Subcutaneous adipose tissue (tissue), 4 donors: ENCODE results near the gene PSME2. TPM values are rescaled to one million over a fixed set of nuclear protein-coding genes. Genes with fewer than 3 reads are reported as not detected.

Experiments used
- total RNA-seq, 4 donors: library from RNA; depleted of rRNA; stranded (reverse); fragments of >200 nt; gene quantifications; one replicate each; pipeline ENCODE4 v1.1.0, GENCODE V29; 2016
- TF ChIP-seq, protein P1 (sequence below): fragments of 450-650 bp; IDR thresholded peaks from one replicate; pipeline ENCODE4 v1.5.1; 2016; ENCODE audit warnings: low read depth, mild to moderate bottlenecking, control low read depth, antibody characterized with exemption, moderate library complexity

PSME2 gene
- total RNA-seq, 4 donors from 2014 or later, result 34.5 to 42.8 (median 39.5) TPM

DNA sequence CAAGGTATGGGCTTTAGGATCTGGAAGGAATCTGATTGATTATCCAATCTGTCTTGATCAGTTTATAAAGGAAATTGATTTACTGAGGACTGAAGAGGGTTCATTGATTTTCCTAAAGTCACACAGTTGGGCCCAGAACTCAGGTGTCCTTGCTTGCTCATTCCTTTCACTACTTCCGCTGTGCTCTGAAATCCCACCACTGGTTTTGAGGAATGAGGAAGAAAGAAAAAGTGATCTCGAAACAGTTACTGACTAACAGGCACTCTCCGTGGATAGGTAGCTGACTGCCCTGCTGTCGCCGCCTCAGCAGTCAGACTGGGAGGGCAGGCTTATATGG, 16.1 kb downstream of the PSME2 start, which contains the start of gene FITM1:
TSS of gene FITM1 (plus strand) at position 280 of the 337 bp plus-strand sequence. CDS start 905 bp downstream, outside the sequence.
- TF ChIP-seq, protein P1, sequence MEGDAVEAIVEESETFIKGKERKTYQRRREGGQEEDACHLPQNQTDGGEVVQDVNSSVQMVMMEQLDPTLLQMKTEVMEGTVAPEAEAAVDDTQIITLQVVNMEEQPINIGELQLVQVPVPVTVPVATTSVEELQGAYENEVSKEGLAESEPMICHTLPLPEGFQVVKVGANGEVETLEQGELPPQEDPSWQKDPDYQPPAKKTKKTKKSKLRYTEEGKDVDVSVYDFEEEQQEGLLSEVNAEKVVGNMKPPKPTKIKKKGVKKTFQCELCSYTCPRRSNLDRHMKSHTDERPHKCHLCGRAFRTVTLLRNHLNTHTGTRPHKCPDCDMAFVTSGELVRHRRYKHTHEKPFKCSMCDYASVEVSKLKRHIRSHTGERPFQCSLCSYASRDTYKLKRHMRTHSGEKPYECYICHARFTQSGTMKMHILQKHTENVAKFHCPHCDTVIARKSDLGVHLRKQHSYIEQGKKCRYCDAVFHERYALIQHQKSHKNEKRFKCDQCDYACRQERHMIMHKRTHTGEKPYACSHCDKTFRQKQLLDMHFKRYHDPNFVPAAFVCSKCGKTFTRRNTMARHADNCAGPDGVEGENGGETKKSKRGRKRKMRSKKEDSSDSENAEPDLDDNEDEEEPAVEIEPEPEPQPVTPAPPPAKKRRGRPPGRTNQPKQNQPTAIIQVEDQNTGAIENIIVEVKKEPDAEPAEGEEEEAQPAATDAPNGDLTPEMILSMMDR, result no peak

DNA sequence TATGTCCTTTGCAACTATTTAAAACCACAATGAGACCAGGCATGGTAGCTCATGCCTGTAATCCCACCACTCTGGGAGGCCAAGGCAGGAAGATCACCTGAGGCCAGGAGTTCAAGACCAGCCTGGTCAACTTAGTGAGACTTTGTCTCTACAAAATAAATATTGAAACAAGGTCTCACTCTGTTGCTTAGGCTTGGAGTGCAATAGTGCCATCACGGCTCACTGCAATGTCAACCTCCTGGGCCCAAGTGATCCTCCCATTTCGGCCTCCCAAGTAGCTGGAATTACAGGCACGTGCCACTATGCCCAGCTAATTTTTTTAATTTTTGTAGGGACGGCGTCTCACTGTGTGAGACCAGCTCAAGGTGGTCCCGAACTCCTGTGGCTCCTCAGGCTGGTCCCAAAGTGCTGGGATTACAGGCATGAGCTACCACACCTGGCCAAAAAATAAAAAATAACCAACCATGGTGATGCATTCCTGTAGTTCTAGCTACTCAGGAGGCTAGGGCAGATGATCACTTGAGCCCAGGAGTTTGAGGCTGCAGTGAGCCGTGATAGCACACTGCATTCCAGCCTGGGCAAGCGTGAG, 16.9 kb downstream of the PSME2 start:
- TF ChIP-seq, protein P1, result no peak

DNA sequence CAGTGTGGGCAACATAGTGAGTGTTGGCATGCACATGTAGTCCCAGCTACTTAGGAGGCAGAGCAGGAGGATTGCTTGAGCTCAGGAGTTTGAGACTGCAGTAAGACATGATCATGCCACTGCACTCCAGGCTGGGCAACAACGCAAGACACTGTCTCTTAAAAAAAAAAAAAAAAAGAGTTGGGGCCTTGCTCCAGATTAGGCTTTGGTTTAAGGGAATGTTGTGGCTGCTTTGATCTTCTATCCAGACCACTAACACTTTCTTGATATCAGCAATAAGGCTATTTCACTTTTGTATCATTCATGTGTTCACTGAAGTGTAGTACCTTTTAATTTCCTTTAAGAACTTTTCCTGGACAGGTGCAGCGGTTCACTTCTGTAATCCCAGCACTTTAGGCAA, 18.7 kb downstream of the PSME2 start:
- TF ChIP-seq, protein P1, result no peak

DNA sequence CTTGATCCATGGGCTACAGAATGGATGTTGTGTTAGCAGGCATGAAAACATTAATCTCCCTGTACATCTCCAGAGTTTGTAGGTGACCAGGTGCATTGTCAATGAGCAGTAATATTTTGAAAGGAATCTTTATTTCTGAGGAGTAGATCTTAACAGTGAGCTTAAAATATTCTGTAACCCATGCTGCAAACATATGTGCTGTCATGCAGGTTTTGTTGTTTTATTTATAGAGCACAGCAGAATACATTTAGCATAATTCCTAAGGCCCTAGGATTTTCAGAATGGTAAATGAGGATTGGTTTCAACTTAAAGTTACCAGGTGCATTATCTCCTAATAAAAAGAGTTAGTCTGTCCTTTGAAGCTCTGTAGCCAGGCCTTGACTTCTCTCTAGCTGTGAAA, 19.5 kb downstream of the PSME2 start:
- TF ChIP-seq, protein P1, result no peak

DNA sequence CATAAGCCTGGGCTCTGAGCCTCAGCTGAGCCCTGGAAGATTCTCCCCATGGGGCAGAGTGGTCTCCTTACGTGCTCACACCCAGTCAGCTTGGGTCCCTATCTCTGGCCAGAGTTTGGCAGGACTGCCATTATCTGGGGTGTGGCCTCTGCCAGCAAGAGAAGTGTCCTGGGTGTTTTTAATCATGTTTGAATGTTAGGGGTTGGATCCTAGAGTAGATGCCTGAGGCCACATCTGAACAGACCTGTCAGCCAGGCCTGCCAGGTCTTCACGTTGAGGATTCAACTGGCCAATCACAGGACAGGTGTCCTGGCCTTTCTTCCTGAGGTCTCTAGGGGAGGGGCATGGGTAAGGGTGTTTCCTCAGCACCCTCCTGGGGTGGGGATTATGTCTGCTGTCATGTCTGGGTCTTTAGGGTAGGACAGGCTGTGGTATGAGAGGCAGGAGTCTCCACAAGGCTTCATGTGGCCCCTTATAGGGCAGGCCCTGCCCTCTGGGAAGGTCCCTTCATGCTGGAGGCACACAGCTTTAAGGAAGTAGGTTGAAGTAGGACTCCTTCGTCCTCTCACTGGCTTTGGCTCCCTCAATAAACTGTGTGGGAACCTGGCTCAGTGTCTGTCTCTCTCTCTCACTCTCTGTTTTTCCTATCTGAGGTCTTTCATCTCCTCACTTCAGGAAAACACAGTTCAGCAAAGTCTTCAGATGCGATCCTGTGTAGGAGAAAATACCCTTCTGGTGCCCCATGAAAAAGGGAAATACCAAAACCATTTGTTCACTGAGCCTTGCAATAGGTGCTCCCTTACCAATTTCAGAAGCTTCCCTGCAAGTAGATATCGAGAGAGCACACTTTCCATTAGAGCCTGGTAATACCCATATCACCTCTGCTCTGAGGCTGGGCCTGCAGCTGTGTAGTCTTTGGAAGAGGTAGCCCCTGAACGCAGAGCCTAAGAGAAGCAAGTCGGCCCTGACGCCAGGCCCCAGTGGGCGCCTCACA, 22.7 kb downstream of the PSME2 start:
- TF ChIP-seq, protein P1, result no peak

DNA sequence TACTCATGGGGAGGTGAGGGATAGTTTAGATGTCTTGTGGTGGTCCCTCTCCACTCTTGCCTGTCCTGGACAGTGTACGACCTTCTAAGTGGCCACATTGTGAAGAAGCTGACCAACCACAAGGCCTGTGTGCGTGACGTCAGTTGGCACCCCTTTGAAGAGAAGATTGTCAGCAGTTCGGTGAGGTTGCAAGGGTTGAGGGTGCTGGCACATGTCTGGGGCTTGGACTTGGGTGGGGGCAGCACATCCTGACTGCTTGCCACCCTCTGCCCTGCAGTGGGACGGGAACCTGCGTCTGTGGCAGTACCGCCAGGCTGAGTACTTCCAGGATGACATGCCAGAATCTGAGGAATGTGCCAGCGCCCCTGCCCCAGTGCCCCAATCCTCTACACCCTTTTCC, 23.5 kb downstream of the PSME2 start:
- TF ChIP-seq, protein P1, result no peak

DNA sequence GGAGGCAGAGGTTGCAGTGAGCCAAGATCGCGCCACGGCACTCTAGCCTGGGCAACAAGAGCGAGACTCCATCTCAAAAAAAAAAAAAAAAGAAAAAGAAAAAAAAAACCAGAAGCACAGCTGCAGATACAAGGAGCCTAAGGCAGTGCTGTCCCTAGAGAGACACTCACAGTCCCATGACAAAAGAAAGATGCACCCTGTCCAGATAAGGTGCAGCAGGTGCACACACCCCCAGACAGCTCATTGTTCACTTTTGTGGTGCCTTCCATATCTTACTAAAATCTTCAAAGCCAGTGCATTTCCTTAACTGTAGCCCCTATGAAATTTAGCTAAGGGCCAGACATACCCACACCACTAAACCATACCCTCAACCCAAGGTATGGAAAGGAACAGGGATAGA, 24.0 kb downstream of the PSME2 start:
- TF ChIP-seq, protein P1, result no peak
